Heart left ventricle (tissue), 13 donors: ENCODE measurements around the gene ETNK1.

Source experiments
- POLR2A ChIP-seq, 2 donors: fragments of 450-650 bp; IDR thresholded peaks; one replicate each; pipeline ENCODE4 v1.6.1; 2017; ENCODE audit warnings: antibody characterized with exemption in 2 of 2, mild to moderate bottlenecking in 2 of 2, moderate library complexity in 2 of 2
- TF ChIP-seq, protein P1 (sequence below), 12 donors: fragments of 200-600 bp; sonication (generic) in 4 of 12; IDR thresholded peaks; one replicate each; pipeline versions ENCODE4 v1.5.0 to v1.8.0; 2018 to 2022; ENCODE audit warnings: antibody characterized with exemption in 12 of 12, mild to moderate bottlenecking in 5 of 12
- donor health status: ischemic (EF 13 %, LVEDD 7.1; RV severe dilation, severe dysfunction).
- donor health status: DM: no; HTN: yes; CAD: no.
- donor health status: DM: no; HTN: no; CAD: no.
- donor health status: ischemic (EF 25% LVEDD 6.9; RV normal size, moderate dysfunction).
- donor health status: ischemic (EF 25% LVEDD 5.7; RV mildly dilated, moderate dysfunction).
- donor health status: ischemic (EF 35%, LVEDD 5.7; RV mildly dilated, moderate dysfunction).
- donor health status: nonischemic (EF 11% LVEDD 7.7; RV severe dilation, severe dysfunction).
- donor health status: DM: yes; HTN: yes; CAD: no.
- donor health status: PGD.
- donor health status: ischemic (EF 29% LVEDD 5.4; RV normal size, mild dysfunction).
- donor health status: nonischemic (EF 23%, LVEDD 6.1; RV moderate dilation, normal function).

DNA sequence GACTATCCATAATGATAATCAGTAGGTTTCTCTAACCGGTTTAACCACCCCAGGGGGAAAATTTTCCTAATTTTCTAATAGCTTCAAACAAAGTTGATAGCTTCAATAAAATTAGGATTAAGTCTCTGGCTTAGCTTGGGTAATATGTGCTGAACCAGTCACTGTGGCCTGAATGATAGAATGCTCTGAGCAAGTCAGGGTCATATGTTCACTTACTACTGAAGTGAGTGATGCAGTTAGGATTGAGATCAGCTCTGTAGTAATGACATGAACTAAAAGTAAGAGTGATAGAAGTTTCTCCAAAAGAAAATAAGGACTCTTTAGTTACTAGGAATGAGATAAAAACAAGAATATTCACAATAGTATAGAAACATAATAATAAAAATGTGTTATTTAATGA is 32.6 kb downstream of the ETNK1 start:
- TF ChIP-seq, protein P1, sequence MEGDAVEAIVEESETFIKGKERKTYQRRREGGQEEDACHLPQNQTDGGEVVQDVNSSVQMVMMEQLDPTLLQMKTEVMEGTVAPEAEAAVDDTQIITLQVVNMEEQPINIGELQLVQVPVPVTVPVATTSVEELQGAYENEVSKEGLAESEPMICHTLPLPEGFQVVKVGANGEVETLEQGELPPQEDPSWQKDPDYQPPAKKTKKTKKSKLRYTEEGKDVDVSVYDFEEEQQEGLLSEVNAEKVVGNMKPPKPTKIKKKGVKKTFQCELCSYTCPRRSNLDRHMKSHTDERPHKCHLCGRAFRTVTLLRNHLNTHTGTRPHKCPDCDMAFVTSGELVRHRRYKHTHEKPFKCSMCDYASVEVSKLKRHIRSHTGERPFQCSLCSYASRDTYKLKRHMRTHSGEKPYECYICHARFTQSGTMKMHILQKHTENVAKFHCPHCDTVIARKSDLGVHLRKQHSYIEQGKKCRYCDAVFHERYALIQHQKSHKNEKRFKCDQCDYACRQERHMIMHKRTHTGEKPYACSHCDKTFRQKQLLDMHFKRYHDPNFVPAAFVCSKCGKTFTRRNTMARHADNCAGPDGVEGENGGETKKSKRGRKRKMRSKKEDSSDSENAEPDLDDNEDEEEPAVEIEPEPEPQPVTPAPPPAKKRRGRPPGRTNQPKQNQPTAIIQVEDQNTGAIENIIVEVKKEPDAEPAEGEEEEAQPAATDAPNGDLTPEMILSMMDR (IDR thresholded peaks at IDR 0.05) = no peak
- no peak for TF ChIP-seq POLR2A (IDR thresholded peaks at IDR 0.05)
